OCI-LY1 (cell line): ENCODE data around the gene ALDH3B1.

Experiments
- CTCF ChIP-seq: fragments of 200-600 bp; sonication (generic), shearing (Covaris generic); IDR thresholded peaks from 2 replicates; pipeline ENCODE4 v1.5.1; 2017; ENCODE audit warnings: mild to moderate bottlenecking, antibody characterized with exemption, low read length, moderate library complexity, mixed read lengths
- EZH2 ChIP-seq: fragments of 200-600 bp; sonication (generic), shearing (Covaris generic); IDR thresholded peaks from 2 replicates; pipeline ENCODE4 v1.8.0; 2017; ENCODE audit warnings: borderline replicate concordance, mixed run types, mild to moderate bottlenecking, antibody characterized with exemption, low read length, moderate library complexity, mixed read lengths

DNA sequence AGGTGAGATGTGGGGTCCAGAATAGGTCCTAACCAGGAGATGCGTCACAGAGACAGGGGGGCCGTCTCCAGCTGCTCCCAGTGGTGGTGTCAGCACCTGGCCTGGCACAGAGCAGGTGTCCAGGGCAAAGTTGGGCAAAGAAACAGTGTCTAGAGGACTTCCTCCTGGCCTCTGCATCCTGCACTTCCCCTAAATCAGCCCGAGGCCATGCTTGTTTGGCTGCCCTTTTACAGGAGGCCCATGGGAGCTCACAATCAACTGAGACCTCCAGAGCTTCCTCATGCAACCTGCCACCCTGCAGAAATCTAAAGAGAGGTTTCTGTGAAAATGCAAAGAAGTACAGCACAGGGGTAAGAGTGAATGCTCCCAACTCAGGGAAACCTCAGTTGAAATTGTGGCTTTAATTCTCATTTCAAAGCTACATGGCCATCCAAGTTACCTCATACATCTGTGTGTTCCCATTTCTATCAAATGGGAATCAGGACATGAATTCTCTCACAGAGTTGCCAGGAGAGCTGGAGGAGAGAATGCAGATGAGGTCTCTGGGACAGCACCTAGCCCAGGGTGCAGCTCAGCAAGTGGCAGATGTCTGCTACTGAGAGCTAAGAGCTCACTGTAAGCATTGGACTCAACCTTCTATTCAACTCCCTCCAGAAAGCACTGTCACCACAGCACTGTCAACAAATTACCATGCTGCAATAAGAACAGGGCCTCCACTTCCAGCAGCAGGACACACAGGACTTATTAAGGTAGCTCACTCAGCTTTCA lies 61.3 kb downstream of the ALDH3B1 start:
- TF ChIP-seq CTCF = no peak
- no peak for TF ChIP-seq EZH2
